Measurements from ENCODE around the gene KCNG2. TPM values are rescaled to one million over a fixed set of nuclear protein-coding genes. Genes with fewer than 3 reads are reported as not detected.

The KCNG2 gene
- total RNA-seq, 1 experiment from 2014 or later = not detected

GRCh38 chr18:79784965-79785770 lies 12.6 kb upstream of the KCNG2 start:
- no peak for DNase-seq (ENCODE audit: low spot score)

GRCh38 chr18:79785831-79786230 lies 11.9 kb upstream of the KCNG2 start:
- DNase-seq (ENCODE audit: low spot score) = no peak

DNA sequence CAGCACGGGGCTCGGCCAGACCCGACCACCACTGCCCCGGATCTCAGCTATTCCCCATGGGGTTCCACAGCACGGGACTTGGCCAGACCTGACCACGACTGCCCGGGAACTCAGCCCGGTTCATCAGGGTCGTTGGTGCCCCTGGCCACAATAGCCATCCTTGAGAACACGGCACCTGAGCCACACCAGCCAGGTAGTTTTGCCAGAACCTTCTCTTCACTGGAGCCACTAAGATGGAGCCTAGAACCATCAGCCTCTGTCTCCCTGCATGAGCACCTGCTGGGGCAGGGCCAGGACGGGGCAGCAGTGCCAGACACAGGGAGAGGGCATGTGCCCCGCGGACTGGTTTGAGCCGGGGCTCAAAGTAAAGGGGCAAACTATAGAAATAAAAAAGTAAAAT lies 11.4 kb upstream of the KCNG2 start:
- no peak for DNase-seq (ENCODE audit: low spot score)

- no peak for DNase-seq (ENCODE audit: low spot score)
Measured at GRCh38 chr18:79786786-79787526, 10.8 kb upstream of the KCNG2 start.

GRCh38 chr18:79787527-79787864 lies 10.2 kb upstream of the KCNG2 start:
- DNase-seq (ENCODE audit: low spot score) = no peak

GRCh38 chr18:79787865-79788733 lies 9.6 kb upstream of the KCNG2 start:
- DNase-seq (ENCODE audit: low spot score) = no peak

GRCh38 chr18:79788734-79789085 lies 9.0 kb upstream of the KCNG2 start:
- DNase-seq (ENCODE audit: low spot score) = no peak

DNA sequence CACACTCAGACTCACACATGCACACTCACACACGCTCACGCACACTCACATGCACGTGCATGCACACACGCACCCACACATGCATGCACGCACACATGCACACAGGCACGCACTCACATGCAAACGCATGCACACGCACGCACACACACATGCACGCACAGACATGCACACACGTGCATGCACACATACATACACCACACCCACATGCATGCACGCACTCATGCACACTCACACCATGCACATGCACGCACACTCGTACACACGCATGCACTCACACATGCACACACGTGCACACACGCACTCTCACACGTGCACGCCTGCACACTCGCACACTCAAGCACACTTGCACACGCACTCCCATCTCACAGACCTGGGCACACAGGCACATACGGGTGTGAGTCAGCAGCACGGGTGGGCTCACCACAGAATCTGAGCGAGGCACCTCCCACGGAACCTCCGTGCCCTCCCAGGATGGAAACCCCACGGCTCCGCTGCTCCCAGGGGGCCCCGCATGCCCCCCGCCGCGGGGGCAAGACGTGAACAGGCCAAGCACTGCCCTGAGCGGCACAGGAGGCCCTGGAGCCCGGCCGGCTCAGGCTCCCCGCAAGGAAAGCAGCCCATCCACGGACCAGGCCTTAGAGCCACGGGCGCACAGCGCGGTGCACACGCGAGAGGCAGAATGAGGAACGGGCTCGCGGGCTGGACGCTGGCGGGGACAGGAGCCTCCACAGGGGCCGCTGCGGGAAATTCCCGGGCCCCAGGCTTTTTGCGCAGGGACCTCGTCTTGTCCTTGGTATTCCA lies 8.4 kb upstream of the KCNG2 start:
- DNase-seq (ENCODE audit: low spot score) = no peak

DNA sequence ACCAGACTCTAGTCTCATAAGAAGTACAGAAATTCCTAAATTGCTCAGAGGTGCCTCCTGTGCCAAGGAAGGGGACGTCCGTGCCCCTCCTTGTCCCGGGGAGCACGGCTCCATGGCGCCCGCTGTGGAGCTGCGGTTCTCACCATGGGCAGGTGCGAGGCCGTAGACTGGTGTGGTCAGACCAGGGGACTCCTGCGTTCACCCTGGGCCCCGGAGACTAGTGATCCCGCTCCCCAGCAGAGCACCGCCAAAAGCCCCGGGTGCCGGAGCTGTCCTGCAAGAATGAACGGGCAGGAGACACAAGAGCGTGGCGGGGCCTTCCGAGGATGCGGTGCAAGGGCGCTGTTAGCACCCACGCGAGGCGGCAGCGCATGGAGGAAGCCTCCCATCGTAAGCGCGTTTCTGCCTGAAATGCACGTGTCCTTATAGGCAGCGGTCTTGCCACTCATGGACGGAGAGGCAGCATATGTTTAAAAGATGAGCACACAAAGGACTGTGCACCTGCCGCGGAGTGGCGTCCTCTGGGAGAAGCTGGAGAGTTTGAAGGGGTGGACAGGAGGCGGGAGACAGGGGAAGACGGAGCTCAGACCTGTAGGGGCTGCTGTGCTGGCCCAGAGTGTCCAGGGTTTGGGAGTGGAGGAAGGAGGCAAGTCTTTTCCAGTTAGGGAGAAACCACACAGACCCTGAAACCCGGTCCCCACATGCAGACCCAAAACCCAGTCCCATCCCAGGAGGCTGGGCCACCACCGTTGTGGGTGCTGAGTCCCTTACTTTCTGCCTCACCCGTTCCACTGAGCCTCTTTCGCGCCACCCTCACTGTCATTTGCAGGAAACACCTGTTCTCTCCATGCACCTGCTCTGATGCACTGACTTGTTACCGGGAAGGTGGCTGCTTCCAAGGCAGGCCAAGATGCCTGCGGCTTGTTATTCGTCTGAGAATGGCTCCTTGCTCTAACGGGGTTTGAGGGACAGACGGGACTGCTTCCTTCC lies 7.5 kb upstream of the KCNG2 start:
- DNase-seq (ENCODE audit: low spot score) = no peak

DNA sequence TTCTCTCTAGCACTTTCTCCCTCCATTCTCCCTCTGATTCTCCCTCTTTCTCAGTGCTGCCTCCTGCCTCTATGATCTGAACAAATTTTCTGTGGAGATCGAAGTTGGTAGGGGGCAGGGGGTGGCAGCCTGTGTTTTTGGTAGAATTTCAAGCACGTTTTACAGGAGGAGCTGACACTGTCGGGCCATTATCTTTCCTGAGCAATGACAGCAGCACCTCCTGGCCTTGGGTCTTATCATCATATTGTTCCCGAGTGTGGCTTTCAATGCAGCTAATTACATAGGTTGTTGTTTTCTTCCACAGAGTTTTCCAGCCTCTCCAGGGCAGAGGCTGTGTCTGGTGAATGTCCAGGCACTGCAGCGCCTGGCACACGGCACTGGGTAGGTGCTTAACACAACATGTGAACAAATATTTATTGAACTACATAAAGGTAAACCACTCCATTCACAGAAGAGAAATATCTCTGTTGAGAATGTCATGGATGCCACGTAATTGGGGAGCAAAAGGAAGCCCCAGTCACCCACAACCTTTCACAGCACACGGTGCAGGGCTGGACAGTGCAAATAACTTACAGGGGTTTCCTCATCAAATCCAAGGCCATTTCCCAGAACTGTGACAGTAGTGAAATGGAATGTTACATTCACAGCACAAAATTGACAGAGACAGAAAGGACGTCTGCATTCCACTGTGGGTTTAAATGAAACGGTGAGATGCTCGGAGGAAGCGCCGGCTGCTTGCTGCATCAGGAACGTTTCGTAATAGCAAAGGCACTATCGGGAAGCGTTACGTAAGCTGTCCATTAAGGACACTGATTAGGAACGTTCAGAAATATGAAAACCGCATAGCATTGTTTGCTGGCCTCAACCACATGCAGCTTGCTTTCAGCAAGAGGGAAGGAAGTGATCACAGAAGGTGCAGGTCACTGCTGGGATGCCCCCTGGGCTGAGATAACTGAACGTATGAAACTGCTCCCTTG lies 6.5 kb upstream of the KCNG2 start:
- no peak for DNase-seq (ENCODE audit: low spot score)

DNA sequence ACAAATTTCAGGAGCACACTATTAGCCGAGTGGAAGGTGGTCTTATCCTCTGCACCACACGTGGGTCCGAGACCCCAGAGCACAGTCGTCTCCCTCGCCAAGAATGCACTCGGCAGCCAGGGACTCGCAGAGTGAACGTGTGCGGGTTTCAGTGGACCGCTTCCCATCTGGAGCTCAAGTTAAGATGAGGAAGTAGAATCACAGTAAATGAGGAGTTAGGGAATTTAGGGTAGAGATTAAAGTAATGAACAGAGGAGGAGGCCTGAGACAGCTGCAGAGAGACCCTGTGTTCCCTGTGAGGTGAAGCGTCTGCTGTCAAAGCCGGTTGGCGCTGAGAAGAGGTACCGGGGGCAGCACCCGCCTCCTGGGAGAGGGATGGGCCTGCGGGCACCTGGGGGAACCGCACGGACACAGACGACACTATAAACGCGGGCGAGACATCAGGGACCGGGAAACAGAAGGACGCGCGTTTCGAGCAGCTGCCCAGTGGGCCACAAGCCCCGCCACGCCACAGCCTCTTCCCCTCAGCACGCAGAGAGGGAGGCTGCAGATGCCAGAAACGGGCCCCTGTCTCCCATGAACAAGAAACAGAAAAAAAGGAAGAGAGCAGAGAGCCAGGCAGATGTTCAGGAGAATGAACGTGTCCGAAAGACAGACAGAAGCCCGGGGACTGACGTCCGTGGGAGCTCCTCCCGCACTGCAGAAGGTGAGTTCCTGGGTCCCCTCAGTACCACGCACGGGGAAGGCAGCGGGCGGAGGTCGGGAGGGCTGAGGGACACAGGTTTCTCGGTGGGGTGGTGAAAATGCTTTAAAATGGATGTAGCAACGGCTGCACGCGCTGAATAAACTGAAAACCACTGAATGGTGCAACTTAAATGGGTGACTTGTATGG lies 5.4 kb upstream of the KCNG2 start:
- no peak for DNase-seq (ENCODE audit: low spot score)

- no peak for DNase-seq (ENCODE audit: low spot score)
Measured at GRCh38 chr18:79792988-79793355, 4.8 kb upstream of the KCNG2 start.

- no peak for DNase-seq (ENCODE audit: low spot score)
Measured at GRCh38 chr18:79794846-79795245, 2.9 kb upstream of the KCNG2 start.

DNA sequence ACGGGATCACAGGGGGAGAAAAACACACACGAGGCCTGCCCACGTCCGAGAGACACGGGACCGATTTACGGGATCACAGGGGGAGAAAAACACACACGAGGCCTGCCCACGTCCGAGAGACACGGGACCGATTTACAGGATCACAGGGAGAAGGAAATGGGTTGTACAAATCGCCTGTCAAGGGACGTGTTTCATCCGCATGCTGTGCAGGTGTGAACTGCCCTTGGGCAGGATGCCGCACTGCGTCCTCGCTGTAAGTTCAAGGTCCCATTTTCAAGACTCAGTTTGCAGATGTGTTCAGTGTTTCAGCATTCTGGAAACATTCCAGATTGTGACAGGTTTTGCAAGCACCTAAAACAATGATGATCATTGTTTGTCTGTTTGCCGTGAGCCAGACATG lies 2.3 kb upstream of the KCNG2 start:
- DNase-seq (ENCODE audit: low spot score) = no peak

GRCh38 chr18:79796016-79796415 lies 1.7 kb upstream of the KCNG2 start:
- DNase-seq (ENCODE audit: low spot score) = no peak

GRCh38 chr18:79796531-79797405 lies 970 bp upstream of the KCNG2 start:
- DNase-seq (ENCODE audit: low spot score) = no peak
